HUES48 (cell line): Measurements from ENCODE around the gene SLC26A11.

Experiments
- H3K27ac ChIP-seq: one replicate; pipeline ENCODE4 v1.7.0; 2013; ENCODE audit warnings: low read depth, low read length, inconsistent platforms
- H3K27me3 ChIP-seq: 2 replicates; pipeline ENCODE4 v1.6.1; 2013; ENCODE audit warnings: mild to moderate bottlenecking, low read length; ENCODE audit not compliant: control insufficient read depth, insufficient read depth
- H3K36me3 ChIP-seq: 2 replicates; pipeline ENCODE4 v1.6.1; 2013; ENCODE audit warnings: low read length; ENCODE audit not compliant: control insufficient read depth, insufficient read depth
- H3K4me1 ChIP-seq: 2 replicates; pipeline ENCODE4 v1.6.1; 2013; ENCODE audit warnings: mild to moderate bottlenecking, low read length; ENCODE audit not compliant: control insufficient read depth, insufficient read depth
- H3K4me3 ChIP-seq: 2 replicates; pipeline ENCODE4 v1.5.1; 2013; ENCODE audit warnings: mild to moderate bottlenecking, low read depth, low read length
- H3K9ac ChIP-seq: 2 replicates; pipeline ENCODE4 v1.6.1; 2013; ENCODE audit warnings: mild to moderate bottlenecking, low read depth, low read length, moderate library complexity
- H3K9me3 ChIP-seq: 2 replicates; pipeline ENCODE4 v1.6.1; 2013; ENCODE audit warnings: low read length; ENCODE audit not compliant: control insufficient read depth, insufficient read depth

The SLC26A11 gene

GRCh38 chr17:80210348-80211108 is 9.7 kb upstream of the SLC26A11 start:
- Histone ChIP-seq H3K4me3 (no peak overlapping the region), H3K27me3 (no peaks in the 10 kb centered on the region), H3K27ac (no peak overlapping the region), H3K36me3 (peaks cover 47% of the 10 kb centered on the region), H3K9ac (no peak overlapping the region), H3K4me1 (no peaks in the 10 kb centered on the region), H3K9me3 (no peaks in the 10 kb centered on the region)

GRCh38 chr17:80212109-80212508 is 8.1 kb upstream of the SLC26A11 start:
- no peaks in the 10 kb centered on the region for H3K27me3 ChIP-seq
- H3K27ac ChIP-seq: no peak overlapping the region
- peaks cover 57% of the 10 kb centered on the region for H3K36me3 ChIP-seq
- no peak overlapping the region for H3K4me3 ChIP-seq
- no peaks in the 10 kb centered on the region for H3K9me3 ChIP-seq
- H3K9ac ChIP-seq: no peak overlapping the region
- H3K4me1 ChIP-seq: no peaks in the 10 kb centered on the region

GRCh38 chr17:80212511-80212910 is 7.7 kb upstream of the SLC26A11 start:
- no peaks in the 10 kb centered on the region for H3K27me3 ChIP-seq

DNA sequence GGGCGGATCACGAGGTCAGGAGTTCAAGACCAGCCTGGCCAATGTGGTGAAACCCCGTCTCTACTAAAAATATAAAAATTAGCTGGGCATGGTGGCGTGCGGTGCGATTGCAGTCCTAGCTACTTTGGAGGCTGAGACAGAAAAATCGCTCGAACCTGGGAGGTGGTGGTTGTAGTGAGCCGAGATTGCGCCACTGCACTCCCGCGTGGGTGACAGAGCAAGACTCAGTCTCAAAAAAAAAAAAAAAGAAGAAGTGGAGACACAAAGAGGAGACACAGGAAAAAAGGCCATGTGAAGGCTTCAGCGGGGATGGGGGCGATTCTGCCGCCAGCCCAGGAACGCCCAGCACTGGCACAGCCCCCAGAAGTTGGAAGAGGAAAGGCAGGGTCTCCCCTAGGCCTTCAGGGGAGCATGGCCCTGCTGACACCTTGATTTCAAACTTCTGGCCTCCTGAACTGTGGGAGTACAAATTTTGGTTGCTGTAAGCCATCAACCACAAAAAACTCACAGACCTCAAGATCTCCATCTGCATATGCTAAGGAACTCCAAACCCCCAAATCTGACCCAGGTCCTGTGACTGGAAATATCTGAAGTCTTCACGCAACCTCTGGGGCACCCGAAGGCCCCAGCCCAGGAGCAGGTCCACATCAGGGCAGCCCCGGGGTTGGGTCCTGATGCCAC is 7.1 kb upstream of the SLC26A11 start:
- no peak overlapping the region for H3K27ac ChIP-seq
- no peaks in the 10 kb centered on the region for H3K27me3 ChIP-seq
- no peak overlapping the region for H3K4me3 ChIP-seq
- H3K36me3 ChIP-seq: peaks cover 63% of the 10 kb centered on the region
- no peak overlapping the region for H3K9ac ChIP-seq
- no peaks in the 10 kb centered on the region for H3K4me1 ChIP-seq
- H3K9me3 ChIP-seq: no peaks in the 10 kb centered on the region

More at GRCh38 chr17:80212511-80212910, 7.7 kb upstream of the SLC26A11 start:
- Histone ChIP-seq H3K9me3 (no peaks in the 10 kb centered on the region), H3K36me3 (peaks cover 61% of the 10 kb centered on the region), H3K27ac (no peak overlapping the region), H3K9ac (no peak overlapping the region), H3K4me3 (no peak overlapping the region), H3K4me1 (no peaks in the 10 kb centered on the region)

DNA sequence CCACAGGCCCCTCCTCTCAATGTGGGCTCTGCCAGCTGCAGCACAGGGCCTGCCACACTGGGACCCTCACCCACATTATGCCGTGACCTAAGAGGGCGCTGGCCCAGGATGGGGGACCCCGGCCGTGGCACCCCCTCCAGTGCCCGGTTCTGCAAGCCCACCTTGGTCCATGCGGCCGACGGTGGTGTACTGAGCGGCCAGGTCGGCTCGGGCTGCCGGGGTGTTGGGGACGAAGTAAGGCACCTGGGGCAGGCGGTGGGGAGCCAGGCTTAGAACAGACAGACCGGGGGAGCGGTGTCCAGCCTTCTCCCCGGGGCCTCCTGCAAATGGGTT is 6.6 kb upstream of the SLC26A11 start:
- Histone ChIP-seq H3K27ac (no peak overlapping the region), H3K4me1 (no peaks in the 10 kb centered on the region), H3K4me3 (no peak overlapping the region), H3K27me3 (no peaks in the 10 kb centered on the region), H3K36me3 (peaks cover 63% of the 10 kb centered on the region), H3K9me3 (no peaks in the 10 kb centered on the region), H3K9ac (no peak overlapping the region)

DNA sequence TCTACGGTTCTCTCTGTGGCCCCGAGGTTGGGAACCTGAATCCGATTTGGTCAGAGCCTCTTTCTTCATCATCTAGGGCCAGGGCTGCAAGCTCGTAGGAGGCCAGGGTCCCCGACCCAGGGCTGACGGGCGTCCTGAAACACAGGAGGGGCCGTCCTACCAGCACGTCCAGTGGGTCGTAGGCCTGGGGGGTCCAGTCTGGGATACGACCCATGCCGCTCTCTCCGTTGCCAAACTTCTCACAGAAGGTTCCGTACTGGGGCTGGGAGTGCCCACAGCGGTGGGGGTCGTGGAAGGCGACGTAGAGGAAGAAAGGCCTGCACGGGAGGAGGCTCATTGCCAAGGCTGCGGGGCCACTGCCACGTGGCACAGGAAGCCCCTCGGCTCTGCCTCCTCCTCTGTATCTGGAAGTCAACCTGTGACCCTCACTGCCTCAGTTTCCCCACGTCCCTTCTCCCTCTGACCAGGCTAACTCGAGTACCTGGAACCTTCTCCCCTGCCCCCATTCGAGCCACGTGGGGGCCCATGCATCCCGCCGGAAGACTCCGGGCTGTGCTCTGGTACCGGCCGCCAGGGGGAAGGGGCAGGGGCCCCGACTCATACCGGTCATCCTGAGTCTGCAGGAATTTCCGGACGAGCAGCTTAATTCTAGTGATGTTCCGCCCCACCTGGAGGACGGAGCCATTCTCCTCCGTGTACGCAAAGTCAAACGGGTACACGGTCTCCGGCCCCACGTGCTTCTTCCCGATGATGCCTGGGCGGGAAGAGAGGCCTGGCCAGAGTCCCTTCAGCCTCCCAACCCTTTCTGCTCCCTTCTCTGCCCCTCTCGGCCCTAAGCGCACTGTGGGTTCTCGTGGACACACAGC is 6.0 kb upstream of the SLC26A11 start:
- no peak overlapping the region for H3K4me3 ChIP-seq
- H3K9ac ChIP-seq: no peak overlapping the region
- no peaks in the 10 kb centered on the region for H3K4me1 ChIP-seq
- no peak overlapping the region for H3K27ac ChIP-seq
- H3K9me3 ChIP-seq: no peaks in the 10 kb centered on the region
- no peaks in the 10 kb centered on the region for H3K27me3 ChIP-seq
- H3K36me3 ChIP-seq: peaks cover 57% of the 10 kb centered on the region

DNA sequence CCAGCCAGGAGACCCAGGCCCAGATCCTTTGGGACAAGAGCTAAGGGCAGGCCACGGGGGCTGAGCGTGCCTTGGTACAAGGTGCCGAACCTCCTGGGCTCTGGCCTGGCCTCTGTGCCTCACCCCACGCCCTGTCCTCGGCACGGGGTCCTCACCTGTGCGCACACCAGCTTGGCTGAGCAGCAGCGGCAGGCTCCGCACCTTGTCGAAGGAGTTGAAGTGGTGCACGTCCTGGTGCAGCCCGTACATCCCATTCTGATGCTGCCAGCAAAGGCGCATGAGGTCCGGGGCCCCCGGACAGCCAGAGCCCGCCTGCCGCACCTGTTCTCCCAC is 5.4 kb upstream of the SLC26A11 start:
- Histone ChIP-seq H3K27ac (no peak overlapping the region), H3K9ac (no peak overlapping the region), H3K4me1 (no peaks in the 10 kb centered on the region), H3K36me3 (peaks cover 51% of the 10 kb centered on the region), H3K27me3 (no peaks in the 10 kb centered on the region), H3K9me3 (no peaks in the 10 kb centered on the region), H3K4me3 (no peak overlapping the region)

- Histone ChIP-seq H3K9me3 (no peaks in the 10 kb centered on the region), H3K36me3 (peaks cover 32% of the 10 kb centered on the region), H3K27me3 (no peaks in the 10 kb centered on the region), H3K4me1 (no peaks in the 10 kb centered on the region), H3K27ac (no peak overlapping the region), H3K9ac (no peak overlapping the region), H3K4me3 (no peak overlapping the region)
These were observed 3.5 kb upstream of the SLC26A11 start for GRCh38 chr17:80216473-80217456.

- H3K9ac ChIP-seq: no peak overlapping the region
- no peaks in the 10 kb centered on the region for H3K9me3 ChIP-seq
- H3K4me3 ChIP-seq: no peak overlapping the region
- H3K27me3 ChIP-seq: no peaks in the 10 kb centered on the region
- no peaks in the 10 kb centered on the region for H3K4me1 ChIP-seq
- peaks cover 28% of the 10 kb centered on the region for H3K36me3 ChIP-seq
- H3K27ac ChIP-seq: no peak overlapping the region
These were observed 2.4 kb upstream of the SLC26A11 start for GRCh38 chr17:80217703-80218362.

DNA sequence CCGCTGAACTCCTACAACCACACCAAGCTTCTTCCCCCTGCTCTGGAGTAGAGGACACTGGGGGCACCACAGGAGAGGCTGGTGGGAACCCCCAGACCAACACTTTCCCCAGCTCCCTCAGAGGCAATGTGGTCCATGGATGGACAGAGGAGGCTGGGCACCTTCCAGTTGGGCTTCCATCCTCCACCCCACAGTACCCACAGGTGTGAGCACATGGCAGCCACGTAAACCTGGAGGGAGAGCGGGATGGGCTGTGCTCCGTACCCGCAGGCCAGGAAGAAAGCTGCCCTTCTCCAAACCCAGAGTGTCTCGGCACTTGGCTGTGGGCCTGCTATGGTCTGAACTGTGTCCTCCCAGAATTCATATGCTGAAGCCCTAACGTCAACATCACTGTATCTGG is 1.8 kb upstream of the SLC26A11 start:
- Histone ChIP-seq H3K9me3 (no peaks in the 10 kb centered on the region), H3K4me1 (no peaks in the 10 kb centered on the region), H3K27ac (no peak overlapping the region), H3K36me3 (peaks cover 32% of the 10 kb centered on the region), H3K9ac (no peak overlapping the region), H3K27me3 (no peaks in the 10 kb centered on the region), H3K4me3 (no peak overlapping the region)
